ENCODE results near the gene TECR. TPM values are rescaled to one million over a fixed set of nuclear protein-coding genes. Genes with fewer than 3 reads are reported as not detected.

TECR gene
- total and polyA plus RNA-seq, 2 of the 13 experiments (the other 11 are each of a cell fraction or from before 2014, with no cell fraction given), result 54.9 to 121 TPM

- TF ChIP-seq KAT7 (CRISPR knock-in tag; IDR thresholded peaks at IDR 0.05; ENCODE audit: borderline replicate concordance) (peak; percentile 49; the same call in 1 of the 2 replicates), SP4 (CRISPR knock-in tag; IDR thresholded peaks at IDR 0.05) (peak; percentile 93), ZNF609 (CRISPR knock-in tag; IDR thresholded peaks at IDR 0.05; ENCODE audit: borderline replicate concordance) (peak; percentile 54; the same call in 1 of the 2 replicates), ARID3A (IDR thresholded peaks at IDR 0.05; ENCODE audit: low read depth, low read length) (0 out of 2 replicates have a peak, but pooled peaks have one; percentile 12), ZNF281 (CRISPR knock-in tag; IDR thresholded peaks at IDR 0.05; ENCODE audit: borderline replicate concordance) (no peak), ZNF747 (CRISPR knock-in tag; IDR thresholded peaks at IDR 0.05; ENCODE audit: borderline replicate concordance) (0 out of 2 replicates have a peak, but pooled peaks have one; percentile 27), FOXA3 (CRISPR knock-in tag; IDR thresholded peaks at IDR 0.05) (peak; percentile 50; the same call in 1 of the 2 replicates), ZMYM4 (CRISPR knock-in tag; IDR thresholded peaks at IDR 0.05) (peak; percentile 85), YEATS2 (CRISPR knock-in tag; IDR thresholded peaks at IDR 0.05; ENCODE audit: borderline replicate concordance) (peak; percentile 85; the same call in 1 of the 2 replicates), MEIS1 (CRISPR knock-in tag; IDR thresholded peaks at IDR 0.05; ENCODE audit: borderline replicate concordance) (peak; percentile 53), ZNF44 (CRISPR knock-in tag; IDR thresholded peaks at IDR 0.05) (peak; percentile 43; the same call in 1 of the 2 replicates), ARID5B (CRISPR knock-in tag; IDR thresholded peaks at IDR 0.05) (peak; percentile 32; the same call in 1 of the 2 replicates), RAD21 (CRISPR knock-in tag; IDR thresholded peaks at IDR 0.05) (0 out of 2 replicates have a peak, but pooled peaks have one; percentile 44)
Measured at GRCh38 chr19:14496029-14496833, 33.2 kb upstream of the TECR start, which contains the start of gene GIPC1 (continued).
